Spleen (tissue), 11 donors: ENCODE results near the gene PHC1. TPM values are rescaled to one million over a fixed set of nuclear protein-coding genes. Genes with fewer than 3 reads are reported as not detected.

Experiments used
- DNase-seq: peaks from one replicate; pipeline ENCODE4 v3.0.0-alpha.2; 2020
- H3K27ac ChIP-seq, 8 donors: fragments of 200-600 bp; sonication (generic) in 7 of 8; 1 replicate in 4 of 8; 2 replicates in 4 of 8; pipeline versions ENCODE4 v1.5.0 to v1.8.0; 2016 to 2021; ENCODE audit warnings: inconsistent platforms in 4 of 8, mild to moderate bottlenecking in 4 of 8, moderate library complexity in 1 of 8
- H3K27me3 ChIP-seq, 7 donors: fragments of 200-600 bp; sonication (generic) in 6 of 7; replicated peaks in 1 of 7; 1 replicate in 4 of 7; 2 replicates in 3 of 7; pipeline versions ENCODE4 v1.5.0 to v1.8.0; 2016 to 2021; ENCODE audit warnings: inconsistent platforms in 3 of 7, mild to moderate bottlenecking in 1 of 7
- H3K36me3 ChIP-seq, 6 donors: fragments of 200-600 bp; sonication (generic) in 5 of 6; 1 replicate in 4 of 6; 2 replicates in 2 of 6; pipeline versions ENCODE4 v1.5.0 to v1.8.0; 2016 to 2021; ENCODE audit warnings: inconsistent platforms in 2 of 6
- H3K4me1 ChIP-seq, 6 donors: fragments of 200-600 bp; sonication (generic) in 5 of 6; 1 replicate in 3 of 6; 2 replicates in 3 of 6; pipeline versions ENCODE4 v1.5.0 to v1.8.0; 2016 to 2021; ENCODE audit warnings: inconsistent platforms in 3 of 6
- H3K4me3 ChIP-seq, 8 donors: fragments of 200-600 bp; sonication (generic) in 7 of 8; 1 replicate in 4 of 8; 2 replicates in 4 of 8; pipeline versions ENCODE4 v1.5.0 to v1.8.0; 2016 to 2021; ENCODE audit warnings: inconsistent platforms in 4 of 8, mild to moderate bottlenecking in 4 of 8, moderate library complexity in 2 of 8
- H3K9me3 ChIP-seq, 8 donors: fragments of 200-600 bp; sonication (generic) in 7 of 8; 1 replicate in 4 of 8; 2 replicates in 4 of 8; pipeline versions ENCODE4 v1.5.0 to v1.8.0; 2016 to 2021; ENCODE audit warnings: inconsistent platforms in 4 of 8
- CTCF ChIP-seq, 11 experiments: fragments of 200-600 bp in 7 of 11; fragments of 450-650 bp in 4 of 11; sonication (generic) in 4 of 11; IDR thresholded peaks in 8 of 11; conservative IDR thresholded peaks in 3 of 11; 1 replicate in 7 of 11; 2 replicates in 4 of 11; pipeline versions ENCODE4 v1.4.0 to v1.8.0; 2016 to 2021; ENCODE audit warnings: antibody characterized with exemption in 11 of 11, inconsistent platforms in 4 of 11, mild to moderate bottlenecking in 1 of 11
- POLR2A ChIP-seq, 3 donors: fragments of 450-650 bp; IDR thresholded peaks; one replicate each; pipeline ENCODE4 v1.5.1; 2017; ENCODE audit warnings: antibody characterized with exemption in 3 of 3, mild to moderate bottlenecking in 1 of 3
- POLR2AphosphoS5 ChIP-seq, 3 donors: sonication (generic); formaldehyde crosslinking; IDR thresholded peaks; one replicate each; pipeline ENCODE4 v1.5.1; 2017; ENCODE audit warnings: antibody characterized with exemption in 3 of 3
- WGBS, 5 donors: extraction: QIAGEN DNeasy Blood & Tissue Kit in 3 of 5; methylation state at CpG; one replicate each; pipeline versions ENCODE4 v1.1.5 to v1.1.7; 2013 to 2018; 5-methylcytosine and 5-hydroxymethylcytosine counted together
- intact Hi-C: fragments of 100-400 bp; cut with DNase I; formaldehyde crosslinking; loops from one replicate; pipeline ENCODE4 v1.15.0; 2023; ENCODE audit warnings: low total_unique reads
- polyA plus RNA-seq, 3 donors: library from polyadenylated mRNA; stranded (reverse); fragments of 200-250 nt; gene quantifications; one replicate each; pipeline ENCODE4 v1.2.1, GENCODE V29; 2013
- total RNA-seq, 7 donors: library from RNA; depleted of rRNA in 3 of 7; stranded (reverse); fragments of >200 nt in 3 of 7; fragmentation: NEBNext Ultra II Directional in 4 of 7; extraction: Animal tissue kit (Norgen Biotek cat#: 25700) in 4 of 7; gene quantifications; one replicate each; pipeline versions ENCODE4 v1.1.0 to v1.2.1, GENCODE V29; 2016 to 2021
- donor health status: healthy with polysubstance abuse.
- donor health status: DM: no; HTN: no; CAD: no; lungs with moderate emphysema.
- donor health status: DM: no; HTN: no; CAD: no.
- donor health status: Bipolar disorder and iron deficiency.
- donor health status: healthy.
- donor health status: DM: no; HTN: no; CAD: no.
- donor health status: DM: yes; HTN: yes; CAD: no.

Gene PHC1
- total and polyA plus RNA-seq, 10 donors = 16.5 to 51.1 (median 28.2) TPM

- Histone ChIP-seq H3K4me1 (peaks cover 18 to 73% (median 39%) of the 10 kb centered on the region in 6 donors), H3K9me3 (peaks cover 0 to 11% (median 4%) of the 10 kb centered on the region in 8 donors), H3K27me3 (no peaks in the 10 kb centered on the region), H3K36me3 (peaks cover 0 to 33% (median 24%) of the 10 kb centered on the region in 6 donors), H3K4me3 (peak overlapping the region; percentile 60 to 95 (median 88)), H3K27ac (peak overlapping the region; percentile 96 to 98 (median 97))
- no peak for TF ChIP-seq CTCF (IDR thresholded peaks at IDR 0.05 in 8 of 11, conservative IDR thresholded peaks at IDR 0.05 in 3 of 11)
- no peak for TF ChIP-seq POLR2AphosphoS5 (IDR thresholded peaks at IDR 0.05)
- no peak for TF ChIP-seq POLR2A (IDR thresholded peaks at IDR 0.05)
- intact Hi-C loops = no loop called here
- 0 to 1% (median 1%) methylated on average over 15 of the region's 15 CpGs for WGBS, 5 donors
- no peak for DNase-seq
Measured at GRCh38 chr12:8948701-8949341, 34.5 kb downstream of the PHC1 start.

- Histone ChIP-seq H3K4me1 (peaks cover 18 to 78% (median 39%) of the 10 kb centered on the region in 6 donors), H3K27me3 (no peaks in the 10 kb centered on the region), H3K27ac (peak within 1 kb of the TSS; percentile 96 to 98 (median 97)), H3K4me3 (peak within 1 kb of the TSS; percentile 60 to 95 (median 88)), H3K9me3 (peaks cover 0 to 11% (median 4%) of the 10 kb centered on the region in 8 donors), H3K36me3 (peaks cover 0 to 29% (median 17%) of the 10 kb centered on the region in 6 donors)
- DNase-seq = peak; percentile 98
- intact Hi-C loops = loop anchor here (5.0 kb wide), 1 partner anchor 88 kb away; no protein-coding TSS in a partner anchor
- 0 to 1% (median 0%) methylated on average over 59 to 66 of the region's 66 CpGs for WGBS, 5 donors
- TF ChIP-seq POLR2AphosphoS5 (IDR thresholded peaks at IDR 0.05) (peak; percentile 91 to 93 (median 92)), POLR2A (IDR thresholded peaks at IDR 0.05) (peak in 1 of 3 donors; percentile 78), CTCF (IDR thresholded peaks at IDR 0.05 in 8 of 11, conservative IDR thresholded peaks at IDR 0.05 in 3 of 11) (peak; percentile 27 to 73 (median 56))
Measured at GRCh38 chr12:8949342-8950220, 35.3 kb downstream of the PHC1 start, which contains the start of gene M6PR. Gene M6PR (minus strand): TSS chr12:8949645. CDS start chr12:8946404, 3,241 bp downstream.

- DNase-seq = no peak
- WGBS, 5 donors = 0 to 2% (median 1%) methylated on average over 7 of the region's 7 CpGs
- H3K4me1 ChIP-seq = peaks cover 18 to 83% (median 39%) of the 10 kb centered on the region in 6 donors
Measured at GRCh38 chr12:8950221-8950527, 35.9 kb downstream of the PHC1 start.

More at GRCh38 chr12:8950221-8950527, 35.9 kb downstream of the PHC1 start:
- Histone ChIP-seq H3K27me3 (no peaks in the 10 kb centered on the region), H3K9me3 (peaks cover 0 to 11% (median 4%) of the 10 kb centered on the region in 8 donors), H3K36me3 (peaks cover 0 to 23% (median 11%) of the 10 kb centered on the region in 6 donors), H3K4me3 (peak overlapping the region; percentile 60 to 95 (median 88)), H3K27ac (peak overlapping the region; percentile 96 to 98 (median 97))
- intact Hi-C loops = loop anchor here (5.0 kb wide), 1 partner anchor 87 kb away; no protein-coding TSS in a partner anchor
- TF ChIP-seq POLR2AphosphoS5 (IDR thresholded peaks at IDR 0.05) (no peak), CTCF (IDR thresholded peaks at IDR 0.05 in 8 of 11, conservative IDR thresholded peaks at IDR 0.05 in 3 of 11) (peak in 2 of 11 experiments; percentile 2 to 8)
